HG02798 (cell line): ENCODE measurements around the gene PLCB1.
A peak's percentile ranks its signal among the peaks of the same experiment; 100 is the strongest.

Experiments
- ATAC-seq: cut with Tn5 transposase; IDR thresholded peaks from one replicate; pipeline ENCODE4 v1.9.1; 2021; ENCODE audit warnings: mild to moderate bottlenecking; ENCODE audit not compliant: unreplicated experiment, poor library complexity

PLCB1 gene

DNA sequence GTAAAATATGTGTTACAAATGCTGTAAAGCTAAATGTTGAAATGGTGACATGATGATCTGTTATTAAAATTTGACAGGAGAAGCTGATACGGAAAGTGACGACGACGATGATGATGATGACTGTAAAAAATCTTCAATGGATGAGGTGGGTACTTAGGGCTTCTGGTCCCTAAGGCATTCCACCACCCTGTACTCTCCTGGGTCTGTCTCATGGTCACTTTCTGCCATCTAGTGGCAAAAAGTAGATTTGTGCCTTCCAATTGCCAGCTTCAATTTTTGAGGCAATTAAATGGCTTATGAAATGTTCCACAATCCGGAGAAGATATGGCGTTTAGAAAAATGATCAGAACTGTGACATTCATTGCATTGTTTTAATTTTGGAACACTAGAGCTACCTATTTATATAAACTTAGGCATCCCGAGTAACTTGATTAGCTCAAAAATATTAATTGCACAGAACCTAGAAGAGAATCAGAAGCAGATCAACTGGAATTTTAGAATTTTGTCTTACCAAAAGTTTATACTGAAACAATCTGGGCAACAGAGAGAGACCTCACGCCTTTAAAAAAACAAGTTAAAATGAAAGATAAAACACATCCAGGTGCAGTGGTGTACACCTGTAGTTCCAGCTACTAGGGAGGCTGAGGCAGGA, 590.3 kb downstream of the PLCB1 start:
- ATAC-seq, result peak; percentile 70

DNA sequence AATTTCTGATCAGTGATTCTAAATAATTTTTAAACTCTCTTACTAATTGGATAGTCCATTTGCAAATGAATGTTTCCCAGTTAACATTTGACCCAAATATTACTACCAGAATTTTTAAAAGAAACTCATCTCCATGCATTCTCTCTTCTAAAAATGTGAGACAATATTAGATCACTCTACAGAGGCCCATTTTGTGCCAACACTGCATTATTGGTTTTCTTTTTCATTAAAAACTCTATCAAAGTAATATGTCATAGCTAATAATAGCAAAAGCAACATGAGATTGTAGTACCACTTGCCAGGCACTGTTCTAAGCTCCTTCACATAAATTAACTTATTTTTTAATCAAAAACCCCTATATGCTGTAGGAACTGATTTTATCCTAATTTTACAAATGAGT, 591.2 kb downstream of the PLCB1 start:
- ATAC-seq, result no peak

- no peak for ATAC-seq
These were observed 592.8 kb downstream of the PLCB1 start for GRCh38 chr20:8724884-8725283.

DNA sequence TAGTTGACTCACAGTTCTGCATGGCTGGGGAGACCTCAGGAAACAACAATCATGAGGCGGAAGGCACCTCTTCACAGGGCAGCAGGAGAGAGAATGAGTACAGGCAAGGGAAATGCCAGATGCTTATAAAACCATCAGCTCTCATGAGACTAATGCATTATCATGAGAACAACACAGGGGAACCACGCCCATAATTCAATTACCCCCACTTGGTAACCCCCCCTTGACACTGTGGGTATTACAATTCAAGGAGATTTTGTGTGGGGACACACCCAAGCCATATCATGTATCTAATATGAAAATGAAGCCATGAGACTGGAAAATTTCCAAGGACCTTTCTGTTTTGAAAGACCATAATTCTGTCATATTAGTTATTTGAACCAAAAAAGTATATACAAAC, 594.4 kb downstream of the PLCB1 start:
- no peak for ATAC-seq

GRCh38 chr20:8735014-8735413, 602.9 kb downstream of the PLCB1 start:
- ATAC-seq, result no peak

- no peak for ATAC-seq
These were observed 603.6 kb downstream of the PLCB1 start for GRCh38 chr20:8735674-8736073.

GRCh38 chr20:8740265-8740664, 608.2 kb downstream of the PLCB1 start:
- peak; percentile 65 for ATAC-seq

DNA sequence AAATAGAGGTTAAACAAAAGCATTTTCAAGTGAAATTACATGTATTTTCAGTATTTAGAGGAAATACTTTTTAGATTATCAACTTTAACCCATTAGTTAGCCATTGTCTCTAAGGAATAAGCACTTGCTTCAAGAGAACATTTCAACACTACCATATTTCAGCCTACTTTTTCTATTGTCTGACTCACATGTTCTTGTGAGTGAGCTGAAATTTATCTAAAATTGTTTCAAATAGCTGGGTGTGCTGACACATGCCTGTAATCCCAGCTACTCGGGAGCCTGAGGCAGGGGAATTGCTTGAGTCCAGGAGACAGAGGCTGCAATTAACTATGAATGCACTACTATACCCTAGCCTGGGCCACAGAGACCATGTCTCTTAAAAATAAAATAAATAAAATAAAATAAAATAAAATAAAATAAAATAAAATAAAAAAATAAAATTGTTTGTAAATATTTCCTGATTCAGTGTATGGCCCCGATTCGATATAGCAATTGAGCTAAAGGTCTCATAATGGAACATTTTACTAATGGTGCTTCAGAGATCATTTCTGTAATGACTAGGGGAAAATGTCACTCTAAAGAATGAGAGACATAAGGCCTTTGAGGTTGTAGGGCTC, 612.3 kb downstream of the PLCB1 start:
- no peak for ATAC-seq

GRCh38 chr20:8749101-8749500, 617.0 kb downstream of the PLCB1 start:
- no peak for ATAC-seq

DNA sequence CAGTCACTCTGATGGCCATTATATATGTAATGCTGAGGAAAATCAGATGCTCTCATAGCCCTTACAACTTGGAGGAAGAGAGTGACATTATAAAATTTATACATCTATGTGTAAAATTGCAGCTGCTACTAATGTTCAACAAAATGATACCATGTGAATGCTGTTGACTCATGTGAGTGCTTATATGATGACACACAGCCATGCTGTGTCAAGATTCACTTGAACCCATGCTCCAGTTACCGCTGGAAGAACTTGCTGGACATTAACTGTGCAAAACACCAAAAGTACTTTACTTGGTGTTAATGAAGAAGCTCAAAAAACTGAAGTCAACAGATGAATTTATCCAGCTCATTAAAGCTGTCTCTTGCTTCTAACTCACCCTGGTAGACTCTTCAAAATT, 617.9 kb downstream of the PLCB1 start:
- no peak for ATAC-seq

DNA sequence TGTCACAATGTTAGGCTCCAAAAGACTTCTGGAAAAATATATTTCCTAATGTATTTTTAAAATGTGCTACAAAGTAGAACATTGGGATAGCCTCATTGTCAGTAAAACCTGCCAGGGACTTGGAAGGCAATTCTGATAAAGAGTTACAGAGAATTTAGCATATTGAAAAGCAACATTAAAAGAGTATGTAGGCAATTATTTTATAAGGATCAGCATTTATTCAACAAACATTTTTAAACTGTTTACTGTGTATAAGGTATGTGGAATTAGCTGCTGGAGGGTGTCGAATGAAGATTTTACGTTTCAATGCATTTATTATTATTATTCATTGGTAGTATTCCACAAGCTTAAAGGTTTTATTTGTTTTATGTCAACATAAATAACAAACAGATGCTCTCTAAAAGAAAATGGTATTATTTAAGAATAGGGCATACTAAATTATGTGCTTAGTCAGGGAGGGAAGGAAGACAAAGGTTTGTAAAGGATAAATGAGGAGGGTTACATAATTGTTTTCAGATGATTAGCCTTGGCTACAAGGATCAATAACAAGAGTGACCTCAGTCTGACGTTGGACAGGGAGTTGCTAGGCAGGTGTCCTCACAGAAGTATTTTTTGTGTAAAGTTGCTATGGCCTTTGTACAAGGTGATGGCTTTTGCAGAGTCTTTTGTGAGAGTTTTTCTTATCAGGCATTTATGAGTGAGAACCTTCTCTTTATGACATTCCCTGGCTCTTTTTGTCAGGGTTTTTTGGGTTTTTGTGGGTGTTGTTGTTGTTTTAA, 623.5 kb downstream of the PLCB1 start:
- no peak for ATAC-seq

- ATAC-seq, result no peak
These were observed 624.3 kb downstream of the PLCB1 start for GRCh38 chr20:8756410-8756809.

DNA sequence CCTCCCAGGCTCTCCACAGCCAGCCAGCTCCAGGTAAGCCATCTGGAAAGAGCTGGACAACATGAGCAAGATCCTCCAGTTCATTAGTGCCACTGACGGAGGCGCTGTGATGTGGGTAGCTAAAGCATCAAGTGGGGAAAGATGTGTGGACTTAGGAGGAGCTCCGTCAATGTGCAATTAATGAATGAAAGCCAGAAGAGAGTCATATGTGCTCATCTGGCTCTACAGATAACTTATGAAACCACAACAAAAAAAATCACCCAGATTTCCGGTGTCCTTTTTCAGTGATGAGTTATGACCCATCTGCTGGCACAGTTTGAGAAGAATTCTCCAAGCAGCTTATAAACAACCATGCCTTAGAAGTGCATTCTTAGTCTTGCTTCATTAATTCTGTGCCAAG, 625.1 kb downstream of the PLCB1 start:
- ATAC-seq, result no peak

- ATAC-seq, result no peak
These were observed 632.4 kb downstream of the PLCB1 start for GRCh38 chr20:8764344-8764962.

DNA sequence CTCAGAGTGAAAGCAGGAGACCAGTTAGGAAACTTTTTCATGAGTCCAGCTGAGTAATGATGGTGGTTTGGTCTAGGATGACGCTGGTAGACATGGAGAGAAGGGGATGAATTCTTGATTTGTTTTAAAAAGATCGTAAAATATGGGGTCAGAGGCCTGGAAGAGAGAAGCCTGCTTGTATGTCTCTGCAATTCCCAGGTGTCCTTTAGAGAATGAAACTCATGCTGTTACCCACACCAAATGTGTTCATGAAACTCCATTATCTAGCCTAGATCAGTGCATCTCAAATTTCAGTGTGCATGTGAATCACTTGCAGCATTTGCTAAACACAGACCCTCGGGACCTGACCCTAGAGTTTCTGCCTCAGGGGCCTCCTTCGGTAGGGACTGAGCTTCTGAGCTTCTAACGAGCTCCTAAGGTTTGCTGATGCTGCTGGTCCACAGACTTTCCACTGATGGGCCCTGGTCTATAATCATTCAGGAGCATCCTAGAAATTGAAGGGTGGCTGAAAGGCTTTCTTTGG, 634.9 kb downstream of the PLCB1 start:
- no peak for ATAC-seq

DNA sequence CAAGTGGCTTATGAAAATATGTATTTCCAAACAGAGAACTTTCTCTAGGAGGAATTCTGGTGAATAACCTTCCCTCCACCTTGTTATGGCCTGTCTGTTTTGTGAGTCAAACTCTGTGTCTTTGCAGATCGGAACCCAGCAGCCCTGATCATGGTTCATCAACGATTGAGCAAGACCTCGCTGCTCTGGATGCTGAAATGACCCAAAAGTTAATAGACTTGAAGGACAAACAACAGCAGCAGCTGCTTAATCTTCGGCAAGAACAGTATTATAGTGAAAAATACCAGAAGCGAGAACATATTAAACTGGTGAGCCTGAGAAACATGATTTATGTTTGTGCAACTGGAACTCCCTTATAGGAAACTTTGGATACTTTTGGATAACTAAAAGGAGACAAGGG, 642.3 kb downstream of the PLCB1 start:
- ATAC-seq, result no peak

- ATAC-seq, result no peak
These were observed 645.8 kb downstream of the PLCB1 start for GRCh38 chr20:8777911-8778310.

- no peak for ATAC-seq
These were observed 646.3 kb downstream of the PLCB1 start for GRCh38 chr20:8778387-8778786.

- ATAC-seq, result no peak
These were observed 648.8 kb downstream of the PLCB1 start for GRCh38 chr20:8780915-8781314.

DNA sequence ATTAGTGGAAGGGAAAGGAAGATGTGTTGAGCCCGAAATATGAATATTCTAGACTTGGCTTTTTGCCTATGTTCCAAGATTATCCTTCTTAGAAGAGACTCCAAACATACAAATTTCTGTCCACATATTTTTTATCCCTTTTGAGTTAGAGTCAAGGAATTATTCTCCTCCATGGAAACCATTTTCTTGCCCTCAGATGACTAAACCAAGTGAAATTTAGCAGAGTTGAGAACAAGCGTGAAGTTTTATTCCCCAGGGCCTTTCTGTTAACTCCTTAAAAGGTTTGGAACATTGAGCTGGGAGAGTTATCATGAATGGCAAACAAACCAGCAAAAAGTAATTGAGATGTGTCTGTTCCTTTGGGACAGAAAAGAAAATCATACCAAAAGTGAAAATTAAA, 650.7 kb downstream of the PLCB1 start:
- ATAC-seq, result no peak

DNA sequence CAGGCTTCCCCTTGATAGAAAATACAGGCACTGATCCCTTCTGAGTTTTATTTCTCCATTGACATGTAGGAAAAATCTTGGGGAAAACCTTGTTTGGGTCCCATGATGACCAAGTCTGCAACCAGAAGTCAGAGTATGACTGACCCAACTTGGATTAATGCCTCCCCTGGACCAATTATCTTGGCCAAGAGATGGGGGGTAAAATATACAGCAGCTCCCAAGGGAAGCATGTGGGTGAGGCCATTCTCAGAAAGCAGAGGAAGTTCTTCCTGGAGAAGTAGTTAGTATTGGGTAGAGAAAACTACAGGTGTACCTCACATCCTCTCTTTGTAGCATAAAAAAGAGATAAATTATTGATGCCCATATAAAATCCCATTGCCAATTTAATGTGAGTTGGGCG, 651.7 kb downstream of the PLCB1 start:
- ATAC-seq, result no peak
